DOHH2 (cell line): ENCODE data around the gene CCL2.

Source experiments
- H3F3A ChIP-seq: fragments of 200-600 bp; sonication (generic), shearing (Covaris generic); 2 replicates; pipeline ENCODE4 v1.6.0; 2016; ENCODE audit warnings: antibody characterized with exemption, mild to moderate bottlenecking; ENCODE audit not compliant: control insufficient read depth, insufficient read depth
- H3K27ac ChIP-seq: fragments of 200-600 bp; sonication (generic); 2 replicates; pipeline ENCODE4 v1.5.1; 2014; ENCODE audit warnings: low read depth, mild to moderate bottlenecking, low read length, moderate library complexity
- H3K27me3 ChIP-seq: fragments of 200-600 bp; sonication (generic); 2 replicates; pipeline ENCODE4 v1.6.1; 2014; ENCODE audit warnings: mild to moderate bottlenecking, low read length, mixed read lengths; ENCODE audit not compliant: control insufficient read depth
- H3K36me3 ChIP-seq: fragments of 200-600 bp; sonication (generic); 2 replicates; pipeline ENCODE4 v1.6.1; 2014; ENCODE audit warnings: mild to moderate bottlenecking, low read length, moderate library complexity, mixed read lengths; ENCODE audit not compliant: control insufficient read depth
- H3K4me1 ChIP-seq: fragments of 200-600 bp; sonication (generic); 2 replicates; pipeline ENCODE4 v1.6.1; 2014; ENCODE audit warnings: mild to moderate bottlenecking, low read length, mixed read lengths; ENCODE audit not compliant: control insufficient read depth
- H3K4me2 ChIP-seq: fragments of 200-600 bp; sonication (generic); 2 replicates; pipeline ENCODE4 v1.6.0; 2014; ENCODE audit warnings: mild to moderate bottlenecking, low read length, moderate library complexity
- H3K4me3 ChIP-seq: fragments of 200-600 bp; sonication (generic); 2 replicates; pipeline ENCODE4 v1.5.1; 2014; ENCODE audit warnings: mild to moderate bottlenecking, low read length, mixed read lengths
- H3K79me2 ChIP-seq: fragments of 200-600 bp; sonication (generic); 2 replicates; pipeline ENCODE4 v1.6.1; 2014; ENCODE audit warnings: mild to moderate bottlenecking, low read length, mixed read lengths; ENCODE audit not compliant: control insufficient read depth
- H3K9me2 ChIP-seq: fragments of 200-600 bp; sonication (generic); replicated peaks from 2 replicates; pipeline ENCODE4 v1.6.1; 2014; ENCODE audit warnings: mild to moderate bottlenecking, low read length, mixed read lengths; ENCODE audit not compliant: control insufficient read depth
- H3K9me3 ChIP-seq: fragments of 200-600 bp; sonication (generic); 2 replicates; pipeline ENCODE4 v1.6.1; 2014; ENCODE audit warnings: antibody characterized with exemption, low read length, mixed read lengths; ENCODE audit not compliant: control insufficient read depth, insufficient read depth
- H4K20me1 ChIP-seq: fragments of 200-600 bp; sonication (generic); 2 replicates; pipeline ENCODE4 v1.6.0; 2014; ENCODE audit warnings: low read depth, mild to moderate bottlenecking, antibody characterized with exemption, low read length, moderate library complexity; ENCODE audit not compliant: control insufficient read depth, insufficient read depth
- EZH2phosphoT487 ChIP-seq: fragments of 200-600 bp; sonication (generic); IDR thresholded peaks from 2 replicates; pipeline ENCODE4 v1.6.1; 2017; ENCODE audit warnings: borderline replicate concordance, mild to moderate bottlenecking, antibody characterized with exemption, low read length, moderate library complexity, mixed read lengths
- TF ChIP-seq, protein P1 (sequence below): fragments of 200-600 bp; sonication (generic); IDR thresholded peaks from one replicate; pipeline ENCODE4 v1.5.1; 2014; ENCODE audit warnings: antibody characterized with exemption, mild to moderate bottlenecking, low read depth, low read length; ENCODE audit not compliant: poor library complexity, severe bottlenecking

CCL2 gene

DNA sequence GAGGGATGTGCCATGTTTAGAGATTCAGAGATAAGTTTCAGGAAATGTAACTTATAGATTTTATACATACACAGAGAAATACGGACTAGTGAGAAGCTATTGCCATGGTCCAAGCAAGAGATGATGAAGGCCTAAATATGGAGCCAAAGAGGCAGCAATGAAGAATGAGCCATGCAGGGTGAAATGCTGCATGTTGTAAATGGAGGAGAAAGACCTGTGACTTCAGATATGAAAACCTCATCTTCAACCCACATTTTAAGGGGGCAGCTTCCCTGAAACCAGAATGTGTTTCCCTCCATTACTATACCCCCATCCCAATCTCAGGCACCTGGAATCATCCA lies 2.9 kb downstream of the CCL2 start:
- H3K4me2 ChIP-seq: no peak overlapping the region
- no peak overlapping the region for H3K27ac ChIP-seq
- no peaks in the 10 kb centered on the region for H3K4me1 ChIP-seq
- H3K9me3 ChIP-seq: no peaks in the 10 kb centered on the region
- no peak for TF ChIP-seq EZH2phosphoT487
- TF ChIP-seq, protein P1, sequence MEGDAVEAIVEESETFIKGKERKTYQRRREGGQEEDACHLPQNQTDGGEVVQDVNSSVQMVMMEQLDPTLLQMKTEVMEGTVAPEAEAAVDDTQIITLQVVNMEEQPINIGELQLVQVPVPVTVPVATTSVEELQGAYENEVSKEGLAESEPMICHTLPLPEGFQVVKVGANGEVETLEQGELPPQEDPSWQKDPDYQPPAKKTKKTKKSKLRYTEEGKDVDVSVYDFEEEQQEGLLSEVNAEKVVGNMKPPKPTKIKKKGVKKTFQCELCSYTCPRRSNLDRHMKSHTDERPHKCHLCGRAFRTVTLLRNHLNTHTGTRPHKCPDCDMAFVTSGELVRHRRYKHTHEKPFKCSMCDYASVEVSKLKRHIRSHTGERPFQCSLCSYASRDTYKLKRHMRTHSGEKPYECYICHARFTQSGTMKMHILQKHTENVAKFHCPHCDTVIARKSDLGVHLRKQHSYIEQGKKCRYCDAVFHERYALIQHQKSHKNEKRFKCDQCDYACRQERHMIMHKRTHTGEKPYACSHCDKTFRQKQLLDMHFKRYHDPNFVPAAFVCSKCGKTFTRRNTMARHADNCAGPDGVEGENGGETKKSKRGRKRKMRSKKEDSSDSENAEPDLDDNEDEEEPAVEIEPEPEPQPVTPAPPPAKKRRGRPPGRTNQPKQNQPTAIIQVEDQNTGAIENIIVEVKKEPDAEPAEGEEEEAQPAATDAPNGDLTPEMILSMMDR: no peak
- H3K9me2 ChIP-seq: no peaks in the 10 kb centered on the region
- H4K20me1 ChIP-seq: no peaks in the 10 kb centered on the region
- no peak overlapping the region for H3K4me3 ChIP-seq
- H3K27me3 ChIP-seq: peaks cover 2% of the 10 kb centered on the region; the same call in 1 of the 2 replicates
- no peaks in the 10 kb centered on the region for H3K36me3 ChIP-seq
- no peaks in the 10 kb centered on the region for H3K79me2 ChIP-seq
- no peaks in the 10 kb centered on the region for H3F3A ChIP-seq

DNA sequence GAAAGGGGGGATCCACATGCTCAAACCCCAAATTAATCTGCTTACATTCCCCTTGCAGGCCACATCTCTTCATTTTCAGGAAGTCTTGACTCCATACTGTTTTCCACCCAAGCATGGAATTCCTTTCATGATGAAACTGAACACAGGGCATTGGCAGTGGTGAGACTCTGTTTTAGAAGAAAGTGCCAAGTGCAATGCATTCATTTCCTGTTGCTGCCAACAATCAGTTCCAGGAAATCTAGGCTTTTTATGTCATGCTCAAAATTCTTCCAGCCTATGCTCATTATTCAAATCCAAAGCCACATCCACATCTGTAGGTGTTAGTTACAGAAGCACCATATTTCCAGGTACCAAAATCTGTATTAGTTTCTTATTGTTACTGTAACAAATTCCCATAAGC lies 4.1 kb downstream of the CCL2 start:
- Histone ChIP-seq H3K36me3 (no peaks in the 10 kb centered on the region), H3K27me3 (peaks cover 2% of the 10 kb centered on the region; the same call in 1 of the 2 replicates), H3K79me2 (no peaks in the 10 kb centered on the region), H3K9me2 (no peaks in the 10 kb centered on the region), H3K4me1 (no peaks in the 10 kb centered on the region), H3K9me3 (no peaks in the 10 kb centered on the region), H3K4me2 (no peak overlapping the region), H3K27ac (no peak overlapping the region), H4K20me1 (no peaks in the 10 kb centered on the region), H3K4me3 (no peak overlapping the region), H3F3A (no peaks in the 10 kb centered on the region)
- TF ChIP-seq, protein P1: no peak
- TF ChIP-seq EZH2phosphoT487: no peak

DNA sequence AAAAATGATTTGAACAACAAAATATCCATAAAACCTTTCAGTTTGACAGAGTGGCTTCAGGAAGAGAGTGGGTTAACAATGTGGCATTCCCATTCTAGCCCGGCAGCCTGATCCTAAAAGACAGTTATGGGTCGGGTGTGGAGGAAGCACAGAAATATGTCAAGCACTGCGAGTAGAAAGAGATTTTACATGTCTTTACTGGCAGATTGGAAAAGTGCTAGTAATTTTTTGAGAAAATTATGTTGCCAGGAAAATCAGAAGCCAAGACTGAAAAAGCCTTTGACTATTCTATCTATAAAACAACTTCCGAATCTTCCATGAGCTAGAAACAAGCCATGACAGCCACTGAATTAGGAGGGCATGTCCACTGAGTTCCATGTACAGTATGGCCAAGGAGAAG lies 5.8 kb downstream of the CCL2 start:
- no peak overlapping the region for H3K27ac ChIP-seq
- H3K4me3 ChIP-seq: no peak overlapping the region
- H3K9me3 ChIP-seq: no peaks in the 10 kb centered on the region
- H3K36me3 ChIP-seq: no peaks in the 10 kb centered on the region
- H3K79me2 ChIP-seq: no peaks in the 10 kb centered on the region
- no peak overlapping the region for H3K4me2 ChIP-seq
- TF ChIP-seq, protein P1: no peak
- no peak for TF ChIP-seq EZH2phosphoT487
- no peaks in the 10 kb centered on the region for H4K20me1 ChIP-seq
- no peaks in the 10 kb centered on the region for H3F3A ChIP-seq
- H3K4me1 ChIP-seq: no peaks in the 10 kb centered on the region
- no peaks in the 10 kb centered on the region for H3K27me3 ChIP-seq
- no peaks in the 10 kb centered on the region for H3K9me2 ChIP-seq
